ENCODE results near the gene ACER2.
A peak's percentile ranks its signal among the peaks of the same experiment; 100 is the strongest.
"Not testable (repeated sequence)": the region's sequence is repeated elsewhere in the genome, so short reads cannot be mapped to it uniquely, and the experiment has no call there.

The ACER2 gene

DNA sequence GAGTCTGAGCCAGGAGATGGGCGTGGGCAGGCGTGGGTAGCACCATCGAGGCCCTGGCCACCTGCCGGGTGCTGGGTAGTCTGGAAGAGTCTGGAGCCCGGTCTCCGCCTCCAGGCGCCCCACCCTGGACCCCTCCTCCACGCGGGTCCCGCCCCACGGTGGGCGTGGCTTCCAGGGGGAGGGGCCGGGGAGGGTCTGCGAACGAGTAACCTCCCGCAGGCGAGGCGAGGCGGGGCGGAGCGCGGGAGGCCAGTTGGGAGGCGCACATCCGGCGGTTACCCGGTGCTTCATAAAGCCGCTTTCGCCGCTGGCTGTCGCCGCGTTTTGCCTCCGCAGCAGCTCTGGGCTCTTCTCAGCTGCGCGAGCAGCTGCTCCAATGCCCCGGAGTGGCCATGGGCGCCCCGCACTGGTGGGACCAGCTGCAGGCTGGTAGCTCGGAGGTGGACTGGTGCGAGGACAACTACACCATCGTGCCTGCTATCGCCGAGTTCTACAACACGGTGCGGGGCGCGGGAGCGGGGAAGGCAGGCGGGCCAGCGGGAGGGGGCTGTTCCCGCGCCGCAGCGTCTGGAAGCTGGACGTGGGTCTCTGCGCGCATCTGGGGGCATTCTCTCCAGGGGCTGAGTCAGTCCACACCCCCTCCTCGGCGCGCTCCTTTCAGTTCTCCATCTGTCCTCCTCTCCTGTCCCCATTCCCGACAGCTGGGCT lies at the start of gene ACER2:
ACER2 (plus strand) TSS at position 317 of the 708 bp plus-strand sequence; CDS start at position 393, 76 bp downstream.
- DNase-seq (ENCODE audit: low read depth in 2 of 2): peak; percentile 88 to 92

GRCh38 chr9:19369107-19369506 lies 39.7 kb upstream of the ACER2 start:
- DNase-seq (ENCODE audit: low read depth in 2 of 2): no peak

DNA sequence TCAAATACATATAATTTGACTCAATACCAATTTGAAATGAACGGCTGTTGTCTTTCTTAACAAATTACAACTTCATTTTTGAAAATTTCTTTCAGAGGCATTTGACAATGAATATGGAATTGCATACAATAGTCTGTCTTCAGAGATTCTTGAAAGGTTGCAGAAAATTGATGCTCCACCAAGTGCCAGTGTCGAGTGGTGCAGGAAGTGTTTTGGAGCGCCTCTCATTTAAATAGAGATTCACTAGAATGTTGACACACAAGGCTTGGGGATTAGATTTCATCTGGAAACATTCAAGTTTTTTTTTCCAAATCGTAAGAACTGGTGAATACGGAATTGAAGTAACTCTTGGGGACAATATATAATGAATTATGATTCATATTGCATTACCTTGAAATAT lies 36.9 kb upstream of the ACER2 start:
- no peak for DNase-seq (ENCODE audit: low read depth in 2 of 2)

DNA sequence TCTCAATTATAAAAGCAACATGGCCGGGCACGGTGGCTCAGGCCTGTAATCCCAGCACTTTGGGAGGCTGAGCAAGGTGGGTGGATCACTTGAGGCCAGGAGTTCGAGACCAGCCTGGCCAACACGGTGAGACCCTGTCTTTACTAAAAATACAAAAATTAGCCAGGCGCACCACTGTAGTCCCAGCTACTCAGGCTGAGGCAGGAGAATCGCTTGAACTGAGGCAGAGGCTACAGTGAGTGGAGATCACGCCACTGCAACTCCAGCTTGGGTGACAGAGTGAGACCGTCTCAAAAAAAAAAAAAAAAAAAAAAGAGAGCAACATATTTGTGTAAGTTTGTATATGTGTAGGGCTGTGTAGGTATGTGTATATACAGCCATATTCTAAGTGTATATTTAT lies 36.2 kb upstream of the ACER2 start:
- no peak for DNase-seq (ENCODE audit: low read depth in 2 of 2)

DNA sequence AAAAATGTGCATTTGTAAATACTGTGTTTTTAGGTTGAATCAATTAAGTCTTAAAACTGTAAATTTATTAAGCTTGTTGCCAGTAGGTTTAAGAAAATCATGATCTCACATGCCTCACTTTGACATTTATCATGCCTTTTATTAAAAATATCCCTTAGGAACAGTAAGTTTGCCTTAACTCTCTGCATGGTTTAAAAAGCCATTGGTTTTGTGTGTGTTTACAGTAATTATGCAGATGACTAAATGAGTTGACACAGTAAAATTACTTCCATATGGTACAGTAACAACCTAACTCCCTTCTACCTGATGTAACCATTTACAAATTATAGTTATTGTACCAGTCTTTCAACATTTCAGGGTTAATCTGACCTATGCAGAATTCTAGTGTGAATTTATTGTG lies 35.3 kb upstream of the ACER2 start:
- no peak for DNase-seq (ENCODE audit: low read depth in 2 of 2)

DNA sequence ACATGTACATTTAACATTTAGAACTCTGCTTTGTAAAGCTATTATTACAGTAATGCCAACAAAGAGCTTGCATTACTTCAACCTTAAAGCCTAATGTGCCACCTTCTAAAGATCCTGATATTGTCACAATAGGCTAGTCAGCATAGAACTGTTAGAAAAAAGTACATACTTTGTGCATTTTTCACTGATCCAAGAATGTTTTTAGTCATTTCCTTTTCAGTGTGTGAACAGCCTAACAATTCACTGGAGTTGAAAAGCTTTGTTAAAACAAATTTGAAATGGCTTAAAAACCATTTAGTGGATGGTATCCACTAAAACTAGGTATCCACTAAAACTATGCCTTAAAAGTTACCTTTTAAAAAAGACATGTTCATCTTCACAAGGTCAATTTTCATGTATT lies 33.3 kb upstream of the ACER2 start:
- DNase-seq (ENCODE audit: low read depth in 2 of 2): no peak

DNA sequence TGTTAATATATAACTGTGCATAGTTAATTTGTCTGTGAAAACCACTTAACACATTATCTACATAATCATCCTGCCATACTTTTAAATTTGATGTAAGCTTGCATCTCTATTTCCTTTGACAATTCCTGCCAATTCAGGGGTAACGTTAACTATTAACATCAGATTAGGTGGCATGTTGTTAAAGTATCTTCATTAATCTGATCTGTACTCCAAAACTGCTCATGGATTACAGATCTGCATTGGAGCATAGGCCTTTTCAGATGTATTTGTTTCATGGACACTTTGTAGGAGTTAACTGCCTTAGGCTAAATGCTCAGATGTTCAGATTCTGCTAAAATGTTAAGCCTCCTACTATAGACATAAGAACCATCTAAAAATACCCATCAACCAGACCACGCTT lies 31.9 kb upstream of the ACER2 start:
- no peak for DNase-seq (ENCODE audit: low read depth in 2 of 2)

- no peak for DNase-seq (ENCODE audit: low read depth in 2 of 2)
Measured at GRCh38 chr9:19378164-19378563, 30.6 kb upstream of the ACER2 start.

- DNase-seq (ENCODE audit: low read depth in 2 of 2): no peak
Measured at GRCh38 chr9:19378647-19379046, 30.2 kb upstream of the ACER2 start.

DNA sequence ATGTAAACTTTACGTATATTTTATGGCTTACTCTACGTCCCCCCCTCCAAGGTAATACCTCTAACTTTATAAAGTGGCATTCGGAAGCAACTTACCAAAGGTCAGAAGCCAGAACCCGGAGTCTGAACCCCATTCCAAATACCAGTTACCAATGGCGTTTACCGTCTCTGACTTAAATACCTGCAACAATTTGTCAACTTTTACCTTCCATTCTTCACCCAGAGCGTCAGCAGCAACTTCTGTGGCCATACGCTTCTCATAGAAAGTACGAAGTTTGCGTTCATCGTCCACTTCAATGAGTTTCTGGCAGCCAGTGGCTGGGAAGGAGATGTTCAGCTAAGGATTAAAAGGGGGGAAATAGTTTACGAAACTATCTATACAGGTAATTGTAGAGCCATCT lies 29.5 kb upstream of the ACER2 start:
- no peak for DNase-seq (ENCODE audit: low read depth in 2 of 2)

- peak in 1 of 2 donors; percentile 21 for DNase-seq (ENCODE audit: low read depth in 2 of 2)
Measured at GRCh38 chr9:19379697-19380046, 29.1 kb upstream of the ACER2 start.

GRCh38 chr9:19380826-19381075 lies 28.1 kb upstream of the ACER2 start:
- DNase-seq (ENCODE audit: low read depth in 2 of 2): no peak

GRCh38 chr9:19381656-19382055 lies 27.2 kb upstream of the ACER2 start:
- DNase-seq (ENCODE audit: low read depth in 2 of 2): no peak

DNA sequence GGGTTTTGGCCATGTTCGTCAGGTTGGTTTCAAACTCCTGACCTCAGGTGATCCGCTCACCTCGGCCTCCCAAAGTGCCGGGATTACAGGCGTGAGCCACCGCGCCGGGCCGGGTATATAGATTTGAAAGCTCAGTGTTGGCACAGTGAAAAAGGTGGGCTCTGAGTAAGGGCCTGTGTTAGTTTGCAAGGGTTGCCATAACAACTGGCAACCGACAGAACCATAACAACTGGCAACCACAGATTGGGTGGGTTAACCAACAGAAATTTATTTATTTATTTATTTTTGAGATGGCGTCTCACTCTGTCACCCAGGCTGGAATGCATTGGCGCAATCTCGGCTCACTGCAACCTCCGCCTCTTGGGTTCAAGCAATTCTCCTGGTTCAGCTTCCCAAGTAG lies 23.6 kb upstream of the ACER2 start:
- not testable (repeated sequence) for DNase-seq (ENCODE audit: low read depth in 2 of 2)

DNA sequence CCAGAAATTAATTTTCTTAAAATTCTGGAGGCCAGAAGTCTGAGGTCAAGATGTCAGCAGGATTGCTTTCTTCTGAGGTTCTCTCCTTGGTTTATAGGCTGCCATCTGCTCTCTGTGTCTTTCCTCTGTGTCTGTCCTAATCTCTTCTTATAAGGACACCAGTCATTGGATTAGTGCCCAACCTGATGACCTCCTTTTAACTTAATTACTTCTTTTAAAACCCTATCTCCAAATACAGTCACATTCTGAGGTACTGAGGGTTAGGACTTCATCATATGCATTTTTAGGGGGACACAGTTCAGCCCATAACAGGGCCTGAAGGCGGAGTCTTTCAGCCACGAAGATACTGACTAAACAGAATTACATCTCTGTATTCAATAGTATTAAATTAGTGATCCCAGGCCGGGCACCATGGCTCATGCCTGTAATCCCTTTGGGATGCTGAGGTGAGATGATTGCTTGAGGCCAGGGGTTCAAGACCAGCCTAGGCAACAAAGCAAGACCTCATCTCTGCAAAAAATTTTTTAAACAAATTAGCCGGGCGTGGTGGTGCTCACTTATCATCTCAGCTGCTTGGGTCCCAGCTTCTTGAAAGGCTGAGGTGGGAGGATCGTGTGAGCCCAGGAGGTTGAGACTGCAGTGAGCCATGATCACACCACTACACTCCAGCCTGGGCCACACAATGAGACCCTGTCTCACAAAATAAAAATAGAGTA lies 22.9 kb upstream of the ACER2 start:
- no peak for DNase-seq (ENCODE audit: low read depth in 2 of 2)

GRCh38 chr9:19386502-19387044 lies 22.2 kb upstream of the ACER2 start:
- DNase-seq (ENCODE audit: low read depth in 2 of 2): no peak

DNA sequence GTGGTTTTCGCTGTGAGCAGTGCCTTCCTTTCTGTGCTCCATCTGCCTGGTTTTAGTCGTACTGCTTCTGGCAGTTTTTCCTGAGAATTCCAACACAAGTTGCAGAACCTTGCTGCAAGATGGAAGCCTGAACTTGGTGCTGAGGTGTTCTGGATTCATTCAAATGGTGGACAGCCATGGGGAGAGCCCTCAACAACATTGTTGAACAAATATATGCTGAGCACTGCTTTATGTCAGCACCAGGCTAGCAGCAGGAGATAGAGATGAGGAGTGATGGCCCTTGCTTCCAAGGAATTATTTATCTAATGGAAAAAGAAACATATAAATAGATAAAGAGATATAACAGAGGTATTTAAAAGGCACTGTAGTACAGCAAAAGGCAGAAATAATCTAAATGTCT lies 21.5 kb upstream of the ACER2 start:
- no peak for DNase-seq (ENCODE audit: low read depth in 2 of 2)

GRCh38 chr9:19389539-19389938 lies 19.3 kb upstream of the ACER2 start:
- not testable (repeated sequence) for DNase-seq (ENCODE audit: low read depth in 2 of 2)

DNA sequence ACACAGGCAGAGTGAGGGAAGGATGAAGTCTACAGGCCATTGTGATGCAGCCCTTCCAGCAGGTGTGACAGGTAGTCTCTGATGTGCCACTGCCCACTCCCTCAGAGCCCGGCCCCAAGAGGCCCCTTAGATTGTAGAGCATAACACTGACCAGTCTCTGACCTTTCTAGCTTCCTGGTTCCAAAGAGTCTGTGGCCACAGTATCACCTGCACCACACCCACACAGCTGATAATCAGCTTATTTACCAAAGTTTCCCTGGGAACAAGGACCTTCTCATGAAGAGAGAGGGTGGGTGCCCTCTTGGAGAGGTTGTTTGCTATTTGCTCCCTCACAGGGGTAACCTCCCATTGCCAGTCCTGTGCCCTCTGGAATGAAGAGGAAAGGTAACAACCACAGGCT lies 11.0 kb upstream of the ACER2 start:
- DNase-seq (ENCODE audit: low read depth in 2 of 2): no peak

DNA sequence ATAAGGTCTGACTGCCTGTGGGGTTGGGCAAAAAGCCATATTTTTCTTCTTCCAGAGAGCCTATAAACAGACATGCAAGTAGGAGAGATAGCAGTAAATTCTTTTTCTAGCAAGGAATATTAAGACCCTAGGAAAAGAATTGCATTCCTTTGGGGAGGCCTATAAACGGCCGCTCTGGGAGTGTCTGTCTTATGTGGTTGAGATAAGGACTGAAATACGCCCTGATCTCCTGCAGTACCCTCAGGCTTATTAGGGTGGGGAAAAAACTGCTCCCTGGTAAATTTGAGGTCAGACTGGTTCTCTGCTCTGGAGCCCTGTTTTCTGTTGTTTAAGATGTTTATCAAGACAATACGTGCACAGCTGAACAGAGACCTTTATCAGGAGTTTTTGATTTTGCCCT lies 5.6 kb upstream of the ACER2 start:
- not testable (repeated sequence) for DNase-seq (ENCODE audit: low read depth in 2 of 2)

- DNase-seq (ENCODE audit: low read depth in 2 of 2): no peak
Measured at GRCh38 chr9:19404283-19405075, 4.3 kb upstream of the ACER2 start.

GRCh38 chr9:19405771-19406170 lies 3.0 kb upstream of the ACER2 start:
- DNase-seq (ENCODE audit: low read depth in 2 of 2): no peak

DNA sequence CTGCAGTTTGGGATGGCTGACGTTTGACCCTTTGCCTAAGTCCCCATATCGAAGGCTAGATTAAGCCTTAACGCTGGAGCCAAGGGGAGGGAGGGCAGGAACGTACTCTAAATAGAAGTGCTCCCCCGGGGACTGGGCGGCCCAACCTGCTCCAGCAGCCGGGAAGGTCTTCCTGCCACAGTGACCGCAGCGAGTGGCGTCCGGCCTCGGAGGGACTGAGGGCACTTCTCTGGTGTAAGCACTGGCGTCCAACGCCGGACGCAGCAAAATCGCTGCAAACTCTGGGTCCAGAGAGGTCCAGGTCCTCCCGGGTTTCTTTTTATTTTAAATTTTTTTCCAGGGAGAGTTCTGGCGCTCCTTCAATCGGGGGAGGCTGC lies 505 bp upstream of the ACER2 start:
- no peak for DNase-seq (ENCODE audit: low read depth in 2 of 2)

All from stimulated activated CD8-positive, alpha-beta memory T cell treated with anti-CD3 and anti-CD28 coated beads, Interleukin-2, amount 100 ng/mL, for 1 hour (primary cell).